Measurements from ENCODE around the gene PDE4B.

Gene PDE4B

GRCh38 chr1:66300280-66300971, 507.7 kb downstream of the PDE4B start:
- H3K4me3 ChIP-seq (ENCODE audit: low read depth, low read length): no peak overlapping the region
- TF ChIP-seq CTCF (IDR thresholded peaks at IDR 0.05; ENCODE audit: borderline replicate concordance, insufficient read depth, low read depth, low read length): no peak

GRCh38 chr1:66300972-66301451, 508.3 kb downstream of the PDE4B start:
- no peak overlapping the region for H3K4me3 ChIP-seq (ENCODE audit: low read depth, low read length)
- no peak for TF ChIP-seq CTCF (IDR thresholded peaks at IDR 0.05; ENCODE audit: borderline replicate concordance, insufficient read depth, low read depth, low read length)

GRCh38 chr1:66302184-66302742, 509.6 kb downstream of the PDE4B start:
- no peak overlapping the region for H3K4me3 ChIP-seq (ENCODE audit: low read depth, low read length)
- TF ChIP-seq CTCF (IDR thresholded peaks at IDR 0.05; ENCODE audit: borderline replicate concordance, insufficient read depth, low read depth, low read length): no peak

- TF ChIP-seq CTCF (IDR thresholded peaks at IDR 0.05; ENCODE audit: borderline replicate concordance, insufficient read depth, low read depth, low read length): no peak
- no peak overlapping the region for H3K4me3 ChIP-seq (ENCODE audit: low read depth, low read length)
These were observed 510.1 kb downstream of the PDE4B start for GRCh38 chr1:66302815-66303214.

- no peak for TF ChIP-seq CTCF (IDR thresholded peaks at IDR 0.05; ENCODE audit: borderline replicate concordance, insufficient read depth, low read depth, low read length)
- H3K4me3 ChIP-seq (ENCODE audit: low read depth, low read length): no peak overlapping the region
These were observed 511.0 kb downstream of the PDE4B start for GRCh38 chr1:66303646-66304045.

- no peak for TF ChIP-seq CTCF (IDR thresholded peaks at IDR 0.05; ENCODE audit: borderline replicate concordance, insufficient read depth, low read depth, low read length)
- no peak overlapping the region for H3K4me3 ChIP-seq (ENCODE audit: low read depth, low read length)
These were observed 511.4 kb downstream of the PDE4B start for GRCh38 chr1:66304128-66304527.

- H3K4me3 ChIP-seq (ENCODE audit: low read depth, low read length): no peak overlapping the region
- TF ChIP-seq CTCF (IDR thresholded peaks at IDR 0.05; ENCODE audit: borderline replicate concordance, insufficient read depth, low read depth, low read length): no peak
These were observed 513.2 kb downstream of the PDE4B start for GRCh38 chr1:66305927-66306326.

Data from GM12875 (cell line).